Measurements from ENCODE around the gene SERINC5.
"Not testable (repeated sequence)": the region's sequence is repeated elsewhere in the genome, so short reads cannot be mapped to it uniquely, and the experiment has no call there.

SERINC5 gene

DNA sequence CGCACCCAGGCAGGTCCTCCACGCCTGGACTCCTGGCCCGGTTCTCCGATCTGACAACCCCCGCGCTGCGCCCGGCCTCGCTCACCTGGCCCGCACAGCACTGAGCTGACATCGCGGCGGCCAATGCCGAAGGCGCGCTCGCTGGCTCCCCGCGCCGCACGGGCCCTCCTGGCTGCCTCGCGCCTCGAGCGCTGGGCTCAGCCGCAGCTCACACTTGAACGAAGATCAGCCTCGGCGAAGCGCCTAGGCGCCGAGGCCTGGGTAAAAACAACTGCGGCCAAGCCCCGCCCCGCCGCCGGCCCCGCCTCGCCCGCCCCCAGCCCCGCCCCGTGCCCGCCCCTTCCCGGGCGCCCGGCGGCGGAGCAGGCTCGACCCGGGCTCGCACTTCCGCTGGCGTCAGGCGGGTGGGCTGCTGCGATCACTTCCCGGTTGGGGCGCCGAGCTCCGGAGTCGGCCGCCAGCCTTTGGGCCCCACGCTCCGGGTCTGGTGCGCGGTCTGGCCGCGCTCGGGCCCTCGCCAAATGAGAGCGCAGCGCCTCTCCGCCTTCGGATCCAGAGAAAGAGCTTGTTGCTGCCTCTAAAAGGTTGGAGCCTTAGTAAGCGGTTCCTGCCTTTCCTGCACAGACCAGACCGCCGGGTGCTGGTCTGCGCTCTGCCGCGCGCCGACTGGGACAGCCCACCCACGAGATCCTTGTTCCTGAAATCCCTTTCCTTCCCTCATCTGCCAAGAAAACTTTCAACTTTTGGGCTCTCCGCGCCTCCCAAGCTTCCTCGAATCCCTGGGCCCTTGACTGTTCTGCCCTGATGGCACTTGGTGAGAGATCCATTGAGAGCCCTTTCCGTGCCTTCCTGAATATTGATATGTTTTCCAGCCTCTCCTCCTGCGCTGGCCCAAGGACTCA, at the start of gene SERINC5:
Gene SERINC5 (minus strand): TSS at position 238 of the 902 bp plus-strand sequence. CDS start 126 bp downstream, at position 112.
- peak; percentile 46 to 54 for DNase-seq (ENCODE audit: low read depth in 2 of 2)

DNA sequence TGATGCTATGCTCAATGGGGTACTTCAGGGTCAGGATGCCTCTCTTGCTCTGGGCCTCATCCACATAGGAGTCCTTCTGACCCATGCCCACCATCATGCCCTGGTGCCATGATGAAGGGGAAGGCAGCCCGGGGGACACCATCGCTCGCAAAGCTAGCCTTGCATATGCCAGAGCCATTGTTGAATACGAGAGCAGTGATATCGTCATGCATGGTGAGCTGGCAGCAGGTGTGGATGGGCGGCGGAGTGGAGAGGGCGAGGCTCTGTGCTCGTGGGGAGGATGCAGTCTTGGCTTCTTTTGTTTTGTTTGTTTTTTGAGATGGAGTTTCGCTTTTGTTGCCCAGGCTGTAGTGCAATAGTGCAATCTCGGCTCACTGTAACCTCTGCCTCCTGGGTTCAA, 46.8 kb upstream of the SERINC5 start:
- no peak for DNase-seq (ENCODE audit: low read depth in 2 of 2)

DNA sequence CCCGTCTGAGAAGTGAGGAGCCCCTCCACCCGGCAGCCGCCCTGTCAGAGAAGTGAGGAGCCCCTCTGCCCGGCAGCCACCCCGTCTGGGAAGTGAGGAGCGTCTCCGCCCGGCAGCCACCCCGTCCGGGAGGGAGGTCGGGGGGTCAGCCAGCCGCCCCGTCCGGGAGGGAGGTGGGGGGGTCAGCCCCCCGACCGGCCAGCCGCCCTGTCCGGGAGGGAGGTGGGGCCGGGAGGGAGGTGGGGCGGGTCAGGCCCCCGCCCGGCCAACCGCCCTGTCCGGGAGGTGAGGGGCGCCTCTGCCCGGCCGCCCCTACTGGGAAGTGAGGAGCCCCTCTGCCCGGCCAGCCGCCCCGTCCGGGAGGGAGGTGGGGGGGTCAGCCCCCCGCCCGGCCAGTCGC, 45.5 kb upstream of the SERINC5 start:
- not testable (repeated sequence) for DNase-seq (ENCODE audit: low read depth in 2 of 2)

GRCh38 chr5:80300796-80301195, 44.9 kb upstream of the SERINC5 start:
- DNase-seq (ENCODE audit: low read depth in 2 of 2) = not testable (repeated sequence)

DNA sequence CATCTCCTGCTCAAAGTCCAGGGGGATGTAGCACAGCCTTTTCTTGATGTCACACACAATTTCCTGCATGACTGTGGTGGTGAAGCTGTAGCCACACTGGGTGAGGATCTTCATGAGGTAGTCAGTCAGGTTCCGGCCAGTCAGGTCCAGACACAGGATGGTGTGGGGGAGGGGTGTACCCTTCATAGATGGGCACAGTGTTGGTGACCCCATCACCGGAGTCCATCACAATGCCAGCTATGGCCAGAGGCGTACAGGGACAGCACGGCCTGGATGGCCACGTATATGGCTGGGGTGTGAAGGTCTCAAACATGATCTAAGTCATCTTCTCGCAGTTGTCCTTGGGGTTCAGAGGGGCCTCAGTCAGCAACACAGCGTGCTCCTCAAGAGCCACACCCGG, 44.3 kb upstream of the SERINC5 start:
- DNase-seq (ENCODE audit: low read depth in 2 of 2) = no peak

DNA sequence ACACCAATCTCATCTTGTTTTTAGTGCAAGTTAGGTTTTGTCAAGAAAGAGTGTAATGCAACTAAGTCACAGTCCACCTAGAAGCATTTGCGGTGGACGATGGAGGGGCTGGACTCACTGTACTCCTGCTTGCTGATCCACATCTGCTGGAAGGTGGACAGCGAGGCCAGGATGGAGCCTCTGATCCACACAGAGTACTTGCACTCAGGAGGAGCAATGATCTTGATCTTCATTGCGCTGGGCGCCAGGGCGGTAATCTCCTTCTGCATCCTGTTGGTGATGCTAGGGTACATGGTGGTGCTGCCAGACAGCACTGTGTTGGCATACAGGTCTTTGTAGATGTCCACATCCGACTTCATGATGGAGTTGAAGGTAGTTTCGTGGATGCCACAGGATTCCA, 43.8 kb upstream of the SERINC5 start:
- DNase-seq (ENCODE audit: low read depth in 2 of 2) = no peak

DNA sequence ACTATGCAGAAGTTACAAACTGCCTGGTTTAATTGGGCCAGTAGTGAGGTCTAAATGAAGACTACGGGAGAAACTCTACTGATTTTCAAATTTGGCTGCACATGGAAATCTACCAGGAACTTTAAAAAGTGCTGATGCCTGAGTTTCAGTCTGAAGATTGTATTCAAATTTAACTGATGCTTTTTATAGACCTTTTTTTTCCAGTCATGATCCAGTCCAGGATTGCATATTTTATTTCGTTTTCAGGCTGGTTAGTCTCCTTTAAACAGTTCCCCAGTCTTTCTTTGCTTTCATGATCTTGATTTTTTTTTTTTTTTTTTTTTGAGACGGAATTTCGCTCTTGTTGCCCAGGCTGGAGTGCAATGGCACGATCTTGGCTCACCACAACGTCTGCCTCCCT, 40.3 kb upstream of the SERINC5 start:
- no peak for DNase-seq (ENCODE audit: low read depth in 2 of 2)

DNA sequence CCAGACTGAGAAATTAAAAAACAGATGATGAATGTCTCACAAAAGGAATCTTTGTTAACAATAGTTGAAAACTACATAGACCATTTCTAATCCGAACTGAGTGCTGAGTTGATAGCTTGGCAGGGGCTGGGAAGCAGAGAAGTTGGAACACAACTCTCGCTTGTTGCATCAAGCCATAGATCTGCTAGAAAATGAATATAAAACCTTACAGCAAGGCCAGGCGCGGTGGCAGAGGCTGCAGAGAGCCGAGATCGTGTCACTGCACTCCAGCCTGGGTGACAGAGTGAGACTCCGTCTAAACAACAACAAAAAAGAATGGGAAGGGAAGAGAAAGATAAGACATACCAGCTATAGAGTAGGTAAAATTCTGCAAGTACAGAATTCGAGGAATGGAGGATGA, 35.9 kb upstream of the SERINC5 start:
- no peak for DNase-seq (ENCODE audit: low read depth in 2 of 2)

DNA sequence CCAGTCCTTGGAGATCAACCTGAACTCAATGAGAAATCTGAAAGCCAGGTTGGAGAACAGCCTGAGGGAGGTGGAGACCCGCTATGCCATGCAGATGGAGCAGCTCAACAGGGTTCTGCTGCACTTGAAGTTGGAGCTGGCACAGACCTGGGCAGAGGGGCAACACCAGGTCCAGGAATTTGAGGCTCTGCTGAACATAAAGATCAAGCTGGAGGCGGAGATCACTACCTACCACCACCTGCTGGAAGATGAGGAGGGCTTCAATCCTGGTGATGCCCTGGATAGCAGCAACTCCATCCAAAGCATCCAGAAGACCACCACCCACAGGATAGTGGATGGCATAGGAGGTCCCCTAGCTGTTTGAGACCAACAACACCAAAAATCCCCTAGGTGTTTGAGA, 33.5 kb upstream of the SERINC5 start:
- DNase-seq (ENCODE audit: low read depth in 2 of 2) = no peak

DNA sequence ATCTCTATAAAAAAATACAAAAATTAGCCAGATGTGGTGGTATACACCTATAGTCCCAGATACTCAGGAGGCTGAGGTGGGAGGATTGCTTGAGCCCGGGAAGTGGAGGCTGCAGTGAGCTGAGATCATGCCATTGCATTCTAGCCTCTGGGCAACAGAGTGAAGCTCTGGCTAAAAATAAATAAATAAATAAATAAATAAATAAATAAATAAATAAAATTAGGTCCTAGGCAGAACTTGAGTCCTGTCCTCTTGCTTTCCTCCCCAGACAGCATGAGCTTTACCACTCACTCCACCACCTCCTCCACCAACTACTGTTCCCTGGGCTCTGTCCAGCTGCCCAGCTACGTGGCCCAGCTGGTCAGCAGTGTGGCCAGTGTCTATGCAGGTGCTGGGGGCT, 32.3 kb upstream of the SERINC5 start:
- DNase-seq (ENCODE audit: low read depth in 2 of 2) = no peak

DNA sequence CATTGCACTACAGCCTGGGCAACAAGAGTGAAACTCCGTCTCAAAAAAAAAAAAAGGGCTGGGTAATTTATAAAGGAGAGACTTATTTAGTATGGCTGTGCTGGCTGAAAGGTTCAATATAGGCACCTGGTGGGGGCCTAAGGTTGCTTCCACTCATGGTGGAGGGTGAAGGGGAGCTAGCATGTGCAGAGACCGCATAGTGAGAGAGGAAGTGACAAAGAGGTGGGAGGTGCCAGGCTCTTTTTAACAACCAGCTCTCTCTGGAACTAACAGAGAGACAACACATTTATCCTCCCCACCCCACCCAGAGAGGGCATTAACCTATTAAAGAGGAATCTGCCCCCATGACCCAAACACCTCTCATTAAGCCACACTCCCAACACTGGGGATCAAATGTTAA, 28.9 kb upstream of the SERINC5 start:
- no peak for DNase-seq (ENCODE audit: low read depth in 2 of 2)

DNA sequence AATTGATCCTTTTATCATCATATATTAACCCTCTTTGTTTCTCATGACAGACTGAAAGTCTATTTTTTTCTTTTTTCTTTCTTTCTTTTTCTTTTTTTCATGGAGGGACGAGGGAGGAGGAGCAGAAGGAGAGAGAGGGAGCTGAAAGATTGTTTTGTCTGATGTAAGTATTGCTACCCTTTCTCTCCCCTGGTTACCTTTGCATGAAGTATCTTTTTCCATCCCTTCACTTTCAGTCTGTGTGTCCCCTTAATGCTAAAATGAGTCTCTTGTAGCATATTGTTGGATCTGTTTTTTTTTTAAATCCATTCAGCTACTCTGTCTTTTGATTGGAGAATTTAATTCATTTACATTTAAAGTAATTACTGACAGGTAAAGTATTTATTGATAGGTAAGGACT, 27.5 kb upstream of the SERINC5 start:
- no peak for DNase-seq (ENCODE audit: low read depth in 2 of 2)

DNA sequence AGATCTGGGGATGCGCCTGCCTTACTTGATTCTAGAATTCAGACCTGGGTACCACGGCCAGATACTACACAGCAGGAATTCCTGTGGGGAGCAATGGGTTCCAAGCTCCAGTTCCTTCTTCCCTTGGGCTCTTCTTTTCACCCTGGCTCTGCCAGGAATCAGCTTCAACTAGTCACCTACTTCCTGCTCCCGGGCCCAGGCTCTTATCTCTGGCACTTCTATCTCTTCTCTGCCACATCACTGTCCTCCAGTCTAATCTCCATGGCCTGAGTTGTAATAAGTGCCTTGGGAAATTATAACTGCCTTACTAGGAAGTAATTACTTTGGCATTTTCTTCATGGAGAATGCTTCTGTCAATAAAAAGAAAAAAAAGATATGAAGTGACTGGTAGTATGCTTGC, 26.2 kb upstream of the SERINC5 start:
- no peak for DNase-seq (ENCODE audit: low read depth in 2 of 2)

GRCh38 chr5:80277191-80277590, 21.3 kb upstream of the SERINC5 start:
- no peak for DNase-seq (ENCODE audit: low read depth in 2 of 2)

GRCh38 chr5:80276186-80276585, 20.3 kb upstream of the SERINC5 start:
- no peak for DNase-seq (ENCODE audit: low read depth in 2 of 2)

DNA sequence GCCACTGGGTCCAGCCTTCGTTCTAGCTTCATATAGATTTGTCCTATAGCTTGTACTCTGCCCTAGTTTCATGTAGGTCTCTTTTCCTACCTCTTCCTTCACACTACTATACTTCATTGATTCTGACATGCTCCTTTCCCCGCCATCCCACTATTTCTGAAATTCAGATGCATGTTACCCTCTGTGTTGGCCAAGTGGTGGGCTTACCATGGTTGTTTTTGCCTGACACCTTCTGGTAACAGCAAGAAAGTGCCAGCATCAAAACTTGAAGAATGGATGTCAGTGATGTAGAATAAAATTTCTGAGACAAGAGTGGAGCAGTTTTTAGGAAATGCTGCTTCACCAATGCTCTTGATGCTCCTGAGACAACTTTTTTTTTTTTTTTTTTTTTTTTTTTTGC, 19.5 kb upstream of the SERINC5 start:
- no peak for DNase-seq (ENCODE audit: low read depth in 2 of 2)

GRCh38 chr5:80270543-80270942, 14.7 kb upstream of the SERINC5 start:
- not testable (repeated sequence) for DNase-seq (ENCODE audit: low read depth in 2 of 2)

DNA sequence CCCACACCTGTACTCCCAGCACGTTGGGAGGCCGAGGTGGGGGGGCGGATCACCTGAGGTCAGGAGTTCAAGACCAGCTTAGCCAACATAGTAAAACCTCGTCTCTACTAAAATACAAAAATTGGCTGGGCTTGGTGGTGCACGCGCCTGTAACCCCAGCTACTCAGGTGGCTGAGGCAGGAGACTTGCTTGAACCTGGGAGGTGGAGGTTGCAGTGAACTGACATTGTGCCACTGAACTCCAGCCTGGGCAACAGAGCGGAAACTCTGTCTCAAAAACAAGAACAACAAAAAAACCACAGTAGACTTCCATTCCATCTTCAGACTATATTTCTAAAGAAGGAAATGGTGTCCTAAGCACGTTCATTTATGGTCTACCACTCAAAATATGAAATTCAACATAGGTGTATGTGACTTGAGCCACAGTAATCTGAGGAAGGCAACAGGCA, 14.2 kb upstream of the SERINC5 start:
- no peak for DNase-seq (ENCODE audit: low read depth in 2 of 2)

GRCh38 chr5:80268916-80269315, 13.1 kb upstream of the SERINC5 start:
- no peak for DNase-seq (ENCODE audit: low read depth in 2 of 2)

- no peak for DNase-seq (ENCODE audit: low read depth in 2 of 2)
Observed at GRCh38 chr5:80266566-80266965, 10.7 kb upstream of the SERINC5 start.

- DNase-seq (ENCODE audit: low read depth in 2 of 2) = no peak
Observed at GRCh38 chr5:80260461-80260860, 4.6 kb upstream of the SERINC5 start.

- DNase-seq (ENCODE audit: low read depth in 2 of 2) = no peak
Observed at GRCh38 chr5:80259511-80260203, 3.8 kb upstream of the SERINC5 start.

DNA sequence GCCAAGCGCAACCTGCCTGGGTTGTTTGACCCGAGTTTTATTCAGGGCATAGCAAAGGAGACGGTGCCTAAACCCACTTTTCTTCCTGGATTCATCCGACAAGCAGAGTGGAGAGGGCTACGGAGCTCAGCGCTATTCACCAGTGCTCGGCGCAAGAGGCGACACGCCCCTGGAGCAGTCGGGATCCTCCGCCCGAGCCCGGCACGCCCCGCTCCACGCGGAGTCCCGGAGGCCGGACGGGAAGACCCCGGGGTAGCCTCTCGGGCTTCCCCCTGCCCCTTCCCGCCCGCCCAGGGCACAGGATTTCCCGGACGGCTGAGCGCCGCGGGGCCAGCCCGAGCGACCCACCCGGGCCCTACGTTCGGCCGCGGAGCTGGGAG, 427 bp downstream of the SERINC5 start:
- no peak for DNase-seq (ENCODE audit: low read depth in 2 of 2)

Measured in fibroblast of skin of left biceps (primary cell).